ENCODE results near the gene KPNA4.

Gene KPNA4

GRCh38 chr3:160475153-160475552 lies 90.2 kb downstream of the KPNA4 start:
- no peak overlapping the region for H4K8ac ChIP-seq (ENCODE audit: low read depth, low read length)
- H3K4me3 ChIP-seq (ENCODE audit: low read length): no peak overlapping the region
- no peaks in the 10 kb centered on the region for H3K79me1 ChIP-seq (ENCODE audit: low read length)
- H2BK120ac ChIP-seq (ENCODE audit: low read depth, low read length): no peak overlapping the region
- no peak overlapping the region for H2BK5ac ChIP-seq (ENCODE audit: low read length)
- no peaks in the 10 kb centered on the region for H3K79me2 ChIP-seq (ENCODE audit: control insufficient read depth, insufficient read depth, low read length)
- no peak overlapping the region for H3K23ac ChIP-seq (ENCODE audit: low read length)
- H3K4me2 ChIP-seq (ENCODE audit: low read length): no peak overlapping the region
- no CpG with 5 or more reads among the region's 2 CpGs for WGBS (ENCODE audit: extremely low coverage, insufficient coverage, low lambda C conversion rate)
- H2BK15ac ChIP-seq (replicated peaks; ENCODE audit: low read depth): no peak overlapping the region
- no peaks in the 10 kb centered on the region for H3K4me1 ChIP-seq (ENCODE audit: control insufficient read depth, low read depth, low read length)
- H4K5ac ChIP-seq (ENCODE audit: low read length): no peak overlapping the region
- DNase-seq: no peak
- H2AK5ac ChIP-seq (ENCODE audit: low read length): no peak overlapping the region
- H3K27me3 ChIP-seq (ENCODE audit: insufficient read depth, low read length, poor library complexity): no peaks in the 10 kb centered on the region
- no peak overlapping the region for H3K4ac ChIP-seq (ENCODE audit: low read depth, low read length)
- no peak overlapping the region for H3K27ac ChIP-seq (ENCODE audit: low read depth, low read length)
- no peak overlapping the region for H3K9ac ChIP-seq (ENCODE audit: low read length)
- no peak overlapping the region for H3K18ac ChIP-seq (ENCODE audit: low read length)
- H3K56ac ChIP-seq (ENCODE audit: low read length): no peak overlapping the region
- H3K36me3 ChIP-seq (ENCODE audit: control insufficient read depth, insufficient read depth, low read length): no peaks in the 10 kb centered on the region

GRCh38 chr3:160474416-160474838 lies 90.9 kb downstream of the KPNA4 start:
- no peak overlapping the region for H3K4me3 ChIP-seq (ENCODE audit: low read length)
- H3K79me2 ChIP-seq (ENCODE audit: control insufficient read depth, insufficient read depth, low read length): no peaks in the 10 kb centered on the region
- H2BK120ac ChIP-seq (ENCODE audit: low read depth, low read length): no peak overlapping the region
- H2AK5ac ChIP-seq (ENCODE audit: low read length): no peak overlapping the region
- H3K56ac ChIP-seq (ENCODE audit: low read length): no peak overlapping the region
- no peaks in the 10 kb centered on the region for H3K36me3 ChIP-seq (ENCODE audit: control insufficient read depth, insufficient read depth, low read length)
- no peak overlapping the region for H4K5ac ChIP-seq (ENCODE audit: low read length)
- no peak overlapping the region for H3K27ac ChIP-seq (ENCODE audit: low read depth, low read length)
- no peak overlapping the region for H3K23ac ChIP-seq (ENCODE audit: low read length)
- H3K4ac ChIP-seq (ENCODE audit: low read depth, low read length): no peak overlapping the region
- H3K27me3 ChIP-seq (ENCODE audit: insufficient read depth, low read length, poor library complexity): no peaks in the 10 kb centered on the region
- DNase-seq: no peak
- no peak overlapping the region for H3K18ac ChIP-seq (ENCODE audit: low read length)
- H3K9ac ChIP-seq (ENCODE audit: low read length): no peak overlapping the region
- no peak overlapping the region for H4K8ac ChIP-seq (ENCODE audit: low read depth, low read length)
- no peak overlapping the region for H2BK5ac ChIP-seq (ENCODE audit: low read length)
- no peaks in the 10 kb centered on the region for H3K4me1 ChIP-seq (ENCODE audit: control insufficient read depth, low read depth, low read length)
- no peaks in the 10 kb centered on the region for H3K79me1 ChIP-seq (ENCODE audit: low read length)
- H2BK15ac ChIP-seq (replicated peaks; ENCODE audit: low read depth): no peak overlapping the region
- no peak overlapping the region for H3K4me2 ChIP-seq (ENCODE audit: low read length)

GRCh38 chr3:160473978-160474377 lies 91.4 kb downstream of the KPNA4 start:
- Histone ChIP-seq H3K36me3 (ENCODE audit: control insufficient read depth, insufficient read depth, low read length) (no peaks in the 10 kb centered on the region), H2AK5ac (ENCODE audit: low read length) (no peak overlapping the region), H3K4ac (ENCODE audit: low read depth, low read length) (no peak overlapping the region), H3K9ac (ENCODE audit: low read length) (no peak overlapping the region), H3K79me1 (ENCODE audit: low read length) (no peaks in the 10 kb centered on the region), H3K18ac (ENCODE audit: low read length) (no peak overlapping the region), H3K27ac (ENCODE audit: low read depth, low read length) (no peak overlapping the region), H2BK5ac (ENCODE audit: low read length) (no peak overlapping the region), H4K5ac (ENCODE audit: low read length) (no peak overlapping the region), H3K56ac (ENCODE audit: low read length) (no peak overlapping the region), H3K4me3 (ENCODE audit: low read length) (no peak overlapping the region), H2BK15ac (replicated peaks; ENCODE audit: low read depth) (no peak overlapping the region), H3K4me1 (ENCODE audit: control insufficient read depth, low read depth, low read length) (no peaks in the 10 kb centered on the region), H3K27me3 (ENCODE audit: insufficient read depth, low read length, poor library complexity) (no peaks in the 10 kb centered on the region), H4K8ac (ENCODE audit: low read depth, low read length) (no peak overlapping the region), H3K4me2 (ENCODE audit: low read length) (no peak overlapping the region), H2BK120ac (ENCODE audit: low read depth, low read length) (no peak overlapping the region), H3K23ac (ENCODE audit: low read length) (no peak overlapping the region), H3K79me2 (ENCODE audit: control insufficient read depth, insufficient read depth, low read length) (no peaks in the 10 kb centered on the region)
- no CpG with 5 or more reads among the region's 1 CpG for WGBS (ENCODE audit: extremely low coverage, insufficient coverage, low lambda C conversion rate)
- no peak for DNase-seq

GRCh38 chr3:160473221-160473620 lies 92.2 kb downstream of the KPNA4 start:
- Histone ChIP-seq H3K23ac (ENCODE audit: low read length) (no peak overlapping the region), H3K79me2 (ENCODE audit: control insufficient read depth, insufficient read depth, low read length) (no peaks in the 10 kb centered on the region), H3K4me1 (ENCODE audit: control insufficient read depth, low read depth, low read length) (no peaks in the 10 kb centered on the region), H4K8ac (ENCODE audit: low read depth, low read length) (no peak overlapping the region), H3K27ac (ENCODE audit: low read depth, low read length) (no peak overlapping the region), H3K79me1 (ENCODE audit: low read length) (no peaks in the 10 kb centered on the region), H3K4ac (ENCODE audit: low read depth, low read length) (no peak overlapping the region), H4K5ac (ENCODE audit: low read length) (no peak overlapping the region), H3K4me3 (ENCODE audit: low read length) (no peak overlapping the region), H3K27me3 (ENCODE audit: insufficient read depth, low read length, poor library complexity) (no peaks in the 10 kb centered on the region), H3K4me2 (ENCODE audit: low read length) (no peak overlapping the region), H2BK120ac (ENCODE audit: low read depth, low read length) (no peak overlapping the region), H3K9ac (ENCODE audit: low read length) (no peak overlapping the region), H3K36me3 (ENCODE audit: control insufficient read depth, insufficient read depth, low read length) (no peaks in the 10 kb centered on the region), H3K56ac (ENCODE audit: low read length) (no peak overlapping the region), H2BK15ac (replicated peaks; ENCODE audit: low read depth) (no peak overlapping the region), H2BK5ac (ENCODE audit: low read length) (no peak overlapping the region), H3K18ac (ENCODE audit: low read length) (no peak overlapping the region), H2AK5ac (ENCODE audit: low read length) (no peak overlapping the region)
- no peak for DNase-seq
- WGBS (ENCODE audit: extremely low coverage, insufficient coverage, low lambda C conversion rate): no CpG with 5 or more reads among the region's 1 CpG

- no peak overlapping the region for H3K56ac ChIP-seq (ENCODE audit: low read length)
- H3K23ac ChIP-seq (ENCODE audit: low read length): no peak overlapping the region
- no peak overlapping the region for H3K4ac ChIP-seq (ENCODE audit: low read depth, low read length)
- no peaks in the 10 kb centered on the region for H3K4me1 ChIP-seq (ENCODE audit: control insufficient read depth, low read depth, low read length)
- H2BK15ac ChIP-seq (replicated peaks; ENCODE audit: low read depth): no peak overlapping the region
- H3K79me2 ChIP-seq (ENCODE audit: control insufficient read depth, insufficient read depth, low read length): no peaks in the 10 kb centered on the region
- H3K4me3 ChIP-seq (ENCODE audit: low read length): no peak overlapping the region
- H2BK120ac ChIP-seq (ENCODE audit: low read depth, low read length): no peak overlapping the region
- no peaks in the 10 kb centered on the region for H3K79me1 ChIP-seq (ENCODE audit: low read length)
- H3K27me3 ChIP-seq (ENCODE audit: insufficient read depth, low read length, poor library complexity): no peaks in the 10 kb centered on the region
- H3K27ac ChIP-seq (ENCODE audit: low read depth, low read length): no peak overlapping the region
- H3K18ac ChIP-seq (ENCODE audit: low read length): no peak overlapping the region
- no peak overlapping the region for H3K4me2 ChIP-seq (ENCODE audit: low read length)
- WGBS (ENCODE audit: extremely low coverage, insufficient coverage, low lambda C conversion rate): no CpG with 5 or more reads among the region's 2 CpGs
- no peak overlapping the region for H4K8ac ChIP-seq (ENCODE audit: low read depth, low read length)
- no peaks in the 10 kb centered on the region for H3K36me3 ChIP-seq (ENCODE audit: control insufficient read depth, insufficient read depth, low read length)
- no peak overlapping the region for H3K9ac ChIP-seq (ENCODE audit: low read length)
- H2BK5ac ChIP-seq (ENCODE audit: low read length): no peak overlapping the region
- no peak overlapping the region for H4K5ac ChIP-seq (ENCODE audit: low read length)
- no peak overlapping the region for H2AK5ac ChIP-seq (ENCODE audit: low read length)
- DNase-seq: no peak
Observed at GRCh38 chr3:160472344-160472743, 93.0 kb downstream of the KPNA4 start.

- DNase-seq: no peak
- H3K4me3 ChIP-seq (ENCODE audit: low read length): no peak overlapping the region
- no peak overlapping the region for H3K56ac ChIP-seq (ENCODE audit: low read length)
- no peak overlapping the region for H3K27ac ChIP-seq (ENCODE audit: low read depth, low read length)
- no CpG with 5 or more reads among the region's 2 CpGs for WGBS (ENCODE audit: extremely low coverage, insufficient coverage, low lambda C conversion rate)
- no peak overlapping the region for H2AK5ac ChIP-seq (ENCODE audit: low read length)
- no peak overlapping the region for H2BK15ac ChIP-seq (replicated peaks; ENCODE audit: low read depth)
- no peak overlapping the region for H3K4me2 ChIP-seq (ENCODE audit: low read length)
- H4K8ac ChIP-seq (ENCODE audit: low read depth, low read length): no peak overlapping the region
- H3K36me3 ChIP-seq (ENCODE audit: control insufficient read depth, insufficient read depth, low read length): no peaks in the 10 kb centered on the region
- no peaks in the 10 kb centered on the region for H3K79me1 ChIP-seq (ENCODE audit: low read length)
- no peak overlapping the region for H2BK120ac ChIP-seq (ENCODE audit: low read depth, low read length)
- H3K4me1 ChIP-seq (ENCODE audit: control insufficient read depth, low read depth, low read length): no peaks in the 10 kb centered on the region
- H3K4ac ChIP-seq (ENCODE audit: low read depth, low read length): no peak overlapping the region
- no peak overlapping the region for H2BK5ac ChIP-seq (ENCODE audit: low read length)
- no peak overlapping the region for H3K18ac ChIP-seq (ENCODE audit: low read length)
- no peak overlapping the region for H4K5ac ChIP-seq (ENCODE audit: low read length)
- no peaks in the 10 kb centered on the region for H3K79me2 ChIP-seq (ENCODE audit: control insufficient read depth, insufficient read depth, low read length)
- no peak overlapping the region for H3K23ac ChIP-seq (ENCODE audit: low read length)
- H3K9ac ChIP-seq (ENCODE audit: low read length): no peak overlapping the region
- no peaks in the 10 kb centered on the region for H3K27me3 ChIP-seq (ENCODE audit: insufficient read depth, low read length, poor library complexity)
Observed at GRCh38 chr3:160471892-160472291, 93.5 kb downstream of the KPNA4 start.
